MM.1S (cell line): ENCODE measurements around the gene SGK1.
"Not testable (repeated sequence)": the region's sequence is repeated elsewhere in the genome, so short reads cannot be mapped to it uniquely, and the experiment has no call there.

Experiments
- EZH2 ChIP-seq: fragments of 300-600 bp; sonication (generic); optimal IDR thresholded peaks from 2 replicates; pipeline ENCODE3; 2017; ENCODE audit warnings: low read depth, mild to moderate bottlenecking, antibody characterized with exemption, low read length, mixed read lengths
- EZH2phosphoT487 ChIP-seq: fragments of 300-600 bp; sonication (generic); IDR thresholded peaks from 2 replicates; pipeline ENCODE4 v1.6.1; 2018; ENCODE audit warnings: antibody characterized with exemption, low read length
- TF ChIP-seq, protein P1 (sequence below): fragments of 300-600 bp; sonication (generic); IDR thresholded peaks from 2 replicates; pipeline ENCODE4 v1.5.1; 2016; ENCODE audit warnings: antibody characterized with exemption, low read length, mixed read lengths

DNA sequence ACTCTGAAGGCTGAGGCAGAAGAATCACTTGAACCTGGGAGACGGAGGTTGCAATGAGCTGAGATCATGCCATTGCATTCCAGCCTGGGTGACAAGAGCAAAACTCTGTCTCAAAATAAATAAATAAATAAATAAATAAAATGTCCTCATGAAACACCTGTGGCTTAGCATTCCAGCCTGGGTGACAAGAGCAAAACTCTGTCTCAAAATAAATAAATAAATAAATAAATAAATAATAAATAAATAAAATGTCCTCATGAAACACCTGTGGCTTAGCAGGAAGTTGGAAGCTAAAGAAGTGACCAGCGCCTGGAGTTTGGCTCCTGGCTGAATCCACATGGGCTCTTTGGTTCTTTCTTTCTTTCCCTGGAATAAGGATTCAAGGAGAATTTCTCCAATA is 104.5 kb downstream of the SGK1 start:
- TF ChIP-seq, protein P1, sequence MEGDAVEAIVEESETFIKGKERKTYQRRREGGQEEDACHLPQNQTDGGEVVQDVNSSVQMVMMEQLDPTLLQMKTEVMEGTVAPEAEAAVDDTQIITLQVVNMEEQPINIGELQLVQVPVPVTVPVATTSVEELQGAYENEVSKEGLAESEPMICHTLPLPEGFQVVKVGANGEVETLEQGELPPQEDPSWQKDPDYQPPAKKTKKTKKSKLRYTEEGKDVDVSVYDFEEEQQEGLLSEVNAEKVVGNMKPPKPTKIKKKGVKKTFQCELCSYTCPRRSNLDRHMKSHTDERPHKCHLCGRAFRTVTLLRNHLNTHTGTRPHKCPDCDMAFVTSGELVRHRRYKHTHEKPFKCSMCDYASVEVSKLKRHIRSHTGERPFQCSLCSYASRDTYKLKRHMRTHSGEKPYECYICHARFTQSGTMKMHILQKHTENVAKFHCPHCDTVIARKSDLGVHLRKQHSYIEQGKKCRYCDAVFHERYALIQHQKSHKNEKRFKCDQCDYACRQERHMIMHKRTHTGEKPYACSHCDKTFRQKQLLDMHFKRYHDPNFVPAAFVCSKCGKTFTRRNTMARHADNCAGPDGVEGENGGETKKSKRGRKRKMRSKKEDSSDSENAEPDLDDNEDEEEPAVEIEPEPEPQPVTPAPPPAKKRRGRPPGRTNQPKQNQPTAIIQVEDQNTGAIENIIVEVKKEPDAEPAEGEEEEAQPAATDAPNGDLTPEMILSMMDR: not testable (repeated sequence)
- TF ChIP-seq EZH2, EZH2phosphoT487: not testable (repeated sequence)
